HepG2 (cell line): ENCODE measurements around the gene WBP1. TPM values are rescaled to one million over a fixed set of nuclear protein-coding genes. Genes with fewer than 3 reads are reported as not detected.

Source experiments
- ATF2 ChIP-seq: sonication (generic); formaldehyde crosslinking; IDR thresholded peaks from 2 replicates; pipeline ENCODE4 v1.4.0; 2020; ENCODE audit warnings: missing genetic modification reagents
- ELK4 ChIP-seq: sonication (generic); formaldehyde crosslinking; IDR thresholded peaks from 2 replicates; pipeline ENCODE4 v1.9.0; 2021; ENCODE audit warnings: missing genetic modification reagents, borderline replicate concordance
- ETV5 ChIP-seq: IDR thresholded peaks from 2 replicates; pipeline ENCODE4 v1.6.1; 2018; ENCODE audit warnings: missing biosample characterization, missing genetic modification reagents, inconsistent platforms, borderline replicate concordance
- FOXM1 ChIP-seq: sonication (generic); formaldehyde crosslinking; IDR thresholded peaks from 2 replicates; pipeline ENCODE4 v1.5.0; 2020; ENCODE audit warnings: missing genetic modification reagents
- GTF3A ChIP-seq: sonication (generic); formaldehyde crosslinking; conservative IDR thresholded peaks from 2 replicates; pipeline ENCODE4 v1.4.0; 2020; ENCODE audit warnings: mild to moderate bottlenecking, missing genetic modification reagents
- HNRNPL ChIP-seq: fragments of 200-400 bp; formaldehyde crosslinking; IDR thresholded peaks from 2 replicates; pipeline ENCODE4 v1.6.1; 2017; ENCODE audit warnings: mild to moderate bottlenecking, low read depth, low read length
- NR2C2 ChIP-seq: sonication (generic); formaldehyde crosslinking; IDR thresholded peaks from 2 replicates; pipeline ENCODE4 v1.4.0; 2020; ENCODE audit warnings: missing genetic modification reagents, mild to moderate bottlenecking, moderate library complexity, borderline replicate concordance
- POGK ChIP-seq: sonication (generic); formaldehyde crosslinking; conservative IDR thresholded peaks from 2 replicates; pipeline ENCODE4 v1.8.0; 2022; ENCODE audit warnings: mild to moderate bottlenecking, moderate library complexity, missing genetic modification reagents
- RNF219 ChIP-seq: sonication (generic); formaldehyde crosslinking; IDR thresholded peaks from 2 replicates; pipeline ENCODE4 v1.5.0; 2020; ENCODE audit warnings: mild to moderate bottlenecking, missing genetic modification reagents
- THAP7 ChIP-seq: sonication (generic); formaldehyde crosslinking; IDR thresholded peaks from 2 replicates; pipeline ENCODE4 v1.8.1; 2023; ENCODE audit warnings: mild to moderate bottlenecking, missing genetic modification reagents
- THAP8 ChIP-seq: sonication (generic); formaldehyde crosslinking; IDR thresholded peaks from 2 replicates; pipeline ENCODE4 v1.5.1; 2020; ENCODE audit warnings: missing genetic modification reagents, mild to moderate bottlenecking, borderline replicate concordance
- ZKSCAN5 ChIP-seq: sonication (generic); formaldehyde crosslinking; IDR thresholded peaks from 2 replicates; pipeline ENCODE4 v1.5.1; 2020; ENCODE audit warnings: mild to moderate bottlenecking, missing genetic modification reagents
- ZNF275 ChIP-seq: sonication (generic); formaldehyde crosslinking; IDR thresholded peaks from 2 replicates; pipeline ENCODE4 v1.8.0; 2022; ENCODE audit warnings: missing genetic modification reagents, mild to moderate bottlenecking, inconsistent platforms, borderline replicate concordance
- ZNF503 ChIP-seq: sonication (generic); formaldehyde crosslinking; IDR thresholded peaks from 2 replicates; pipeline ENCODE4 v1.4.0; 2020; ENCODE audit warnings: missing genetic modification reagents
- ZNF549 ChIP-seq: sonication (generic); formaldehyde crosslinking; IDR thresholded peaks from 2 replicates; pipeline ENCODE4 v1.5.0; 2020; ENCODE audit warnings: missing genetic modification reagents
- polyA plus RNA-seq, 8 experiments: library from polyadenylated mRNA; depleted of rRNA in 3 of 8; stranded (reverse) in 7 of 8; unstranded in 1 of 8; fragments of >200 nt; fragmentation: Illumina TruSeq in 4 of 8; extraction: Trizol in 4 of 8; gene quantifications; 2 replicates each; pipeline versions ENCODE4 v1.2.1 to v1.2.3, GENCODE V29; 2011 to 2016; ENCODE audit warnings: low read depth in 4 of 8, missing spikeins in 1 of 8, mixed read lengths in 1 of 8; ENCODE audit not compliant: insufficient read depth in 1 of 8
- total RNA-seq, 5 experiments: library from RNA; depleted of rRNA; stranded (reverse); fragments of >200 nt; fragmentation: Illumina TruSeq; extraction: Trizol; gene quantifications; 2 replicates each; pipeline ENCODE4 v1.2.3, GENCODE V29; 2016; ENCODE audit warnings: low read depth in 1 of 5

The WBP1 gene
- total and polyA plus RNA-seq, 2 of the 13 experiments (the other 11 are each of a cell fraction or from before 2014, with no cell fraction given): 38.8 to 85.7 TPM

- peak; percentile 81 for TF ChIP-seq ZNF275 (CRISPR knock-in tag)
- TF ChIP-seq POGK (CRISPR knock-in tag): peak; percentile 94
- no peak for TF ChIP-seq RNF219 (CRISPR knock-in tag)
- no peak for TF ChIP-seq ELK4 (CRISPR knock-in tag)
- peak; percentile 79 for TF ChIP-seq ATF2
- TF ChIP-seq HNRNPL: peak; percentile 65; the same call in 1 of the 2 replicates
- TF ChIP-seq THAP8 (CRISPR knock-in tag): peak; percentile 27; the same call in 1 of the 2 replicates
- TF ChIP-seq FOXM1 (CRISPR knock-in tag): no peak
- no peak for TF ChIP-seq ZNF549
- peak; percentile 58; the same call in 1 of the 2 replicates for TF ChIP-seq ZKSCAN5 (CRISPR knock-in tag)
- TF ChIP-seq ETV5 (CRISPR knock-in tag): no peak; the same call in none of the 2 replicates
- peak; percentile 93 for TF ChIP-seq NR2C2 (CRISPR knock-in tag)
- peak; percentile 61; the same call in 1 of the 2 replicates for TF ChIP-seq ZNF503 (CRISPR knock-in tag)
- TF ChIP-seq GTF3A (CRISPR knock-in tag): peak; percentile 89
- 0 out of 2 replicates have a peak, but pooled peaks have one; percentile 71 for TF ChIP-seq THAP7 (CRISPR knock-in tag)
Observed at GRCh38 chr2:74507145-74507925, 49.1 kb downstream of the WBP1 start, which contains the start of gene PCGF1 (continued).
